ENCODE data around the gene KEAP1.
A peak's percentile ranks its signal among the peaks of the same experiment; 100 is the strongest.
"Not testable (repeated sequence)": the region's sequence is repeated elsewhere in the genome, so short reads cannot be mapped to it uniquely, and the experiment has no call there.

KEAP1 gene

DNA sequence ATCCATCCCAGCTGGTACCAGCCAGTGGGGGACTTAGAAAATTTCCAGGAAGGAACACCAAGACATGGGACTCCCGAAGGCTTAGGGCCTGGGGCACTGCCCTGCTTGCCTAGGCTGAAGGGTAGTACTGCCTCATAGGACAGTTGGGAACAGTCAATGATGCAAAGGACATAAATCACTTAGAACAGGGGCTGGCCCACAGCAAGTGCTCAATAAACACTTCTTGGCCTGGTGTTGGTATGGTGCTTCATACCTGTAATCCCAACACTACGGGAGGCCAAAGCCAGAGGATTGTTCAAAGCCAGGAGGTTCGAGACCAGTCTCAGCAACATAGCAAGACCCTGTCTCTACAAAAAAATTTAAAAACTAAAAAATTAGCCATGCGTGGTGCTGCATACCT lies 5.8 kb downstream of the KEAP1 start:
- DNase-seq (ENCODE audit: low spot score), result no peak

DNA sequence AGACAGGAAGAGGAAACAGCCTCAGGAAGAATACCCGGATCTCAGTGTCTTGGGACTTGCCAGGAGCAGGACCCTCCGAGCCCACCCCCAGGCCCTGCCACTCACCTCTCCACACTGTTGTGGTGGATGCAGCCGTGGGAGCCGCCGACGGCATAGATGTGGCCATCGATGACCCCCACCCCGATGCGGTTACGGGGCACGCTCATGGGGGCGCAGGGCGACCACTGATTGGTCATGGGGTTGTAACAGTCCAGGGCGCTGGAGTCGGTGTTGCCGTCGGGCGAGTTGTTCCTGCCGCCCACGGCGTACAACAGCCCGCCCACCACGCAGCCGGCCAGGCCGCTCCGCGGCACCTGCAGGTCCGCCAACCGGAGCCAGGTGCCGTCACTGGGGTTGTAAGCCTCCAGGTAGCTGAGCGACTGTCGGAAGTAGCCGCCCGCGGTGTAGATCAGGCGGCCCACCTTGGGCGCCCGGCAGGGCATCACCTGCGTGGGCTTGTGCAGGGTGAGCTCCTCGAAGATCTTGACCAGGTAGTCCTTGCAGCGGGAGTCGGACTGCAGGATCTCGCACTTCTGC lies 11.6 kb downstream of the KEAP1 start:
- no peak for DNase-seq (ENCODE audit: low spot score)

DNA sequence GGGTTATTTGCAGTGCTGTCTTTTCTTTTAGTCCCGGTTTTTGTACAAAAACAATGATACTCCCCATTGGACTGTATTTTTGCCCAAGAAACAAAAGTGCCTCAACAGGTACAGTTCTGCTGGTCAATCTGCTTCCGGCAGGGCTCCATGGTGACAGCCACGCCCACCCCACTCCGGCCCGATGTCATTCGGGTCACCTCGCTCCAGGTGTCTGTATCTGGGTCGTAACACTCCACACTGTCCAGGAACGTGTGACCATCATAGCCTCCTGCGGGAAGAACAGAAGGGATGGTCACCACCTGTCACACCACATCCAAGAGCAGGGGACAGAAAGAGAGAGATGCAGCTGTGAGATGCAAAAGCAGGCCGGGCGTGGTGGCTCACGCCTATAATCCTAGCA lies 16.6 kb downstream of the KEAP1 start:
- DNase-seq (ENCODE audit: low spot score), result no peak

DNA sequence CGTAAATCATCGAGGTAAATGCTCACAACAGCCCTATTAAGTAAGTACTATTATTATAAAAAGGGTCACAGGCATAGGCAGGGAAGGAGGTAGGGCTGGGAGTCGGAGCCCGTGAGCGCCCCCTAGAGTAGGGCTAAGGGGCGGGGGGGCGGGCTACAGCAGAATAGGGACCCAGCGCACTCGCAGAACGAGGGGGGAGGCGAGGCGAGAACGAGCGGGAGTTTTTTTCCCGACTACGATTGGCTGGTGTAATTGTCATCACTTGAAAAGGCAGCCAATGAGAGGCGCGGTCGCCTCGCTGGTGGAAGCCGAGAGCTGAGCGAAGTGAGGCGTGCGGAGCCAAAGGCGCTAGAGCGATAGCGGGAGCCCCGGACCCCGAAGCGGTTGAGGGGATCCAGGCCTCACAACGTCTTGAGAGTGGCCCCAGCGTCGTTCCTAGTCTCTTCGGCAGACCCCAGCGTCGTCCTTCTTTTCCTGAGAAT lies 24.2 kb downstream of the KEAP1 start:
- peak; percentile 91 for DNase-seq (ENCODE audit: low spot score)

DNA sequence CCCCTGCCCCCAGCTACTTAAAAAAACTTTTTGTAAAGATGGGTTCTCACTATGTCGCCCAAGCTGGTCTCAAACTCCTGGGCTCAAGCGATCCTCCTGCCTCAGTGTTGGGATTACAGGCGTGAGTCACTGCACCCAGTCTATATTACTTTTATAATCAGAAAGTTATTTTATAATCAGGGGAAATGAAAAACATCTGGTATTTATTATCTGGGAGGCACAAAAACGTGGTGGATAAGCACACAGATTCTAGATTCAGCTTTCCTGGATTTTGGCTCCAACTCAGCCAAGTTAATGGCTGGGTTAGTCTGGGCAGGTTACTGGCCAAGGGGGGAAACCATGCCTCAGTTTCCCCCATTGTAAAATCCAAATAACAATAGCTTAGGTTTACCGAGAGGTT lies 24.7 kb downstream of the KEAP1 start:
- no peak for DNase-seq (ENCODE audit: low spot score)

DNA sequence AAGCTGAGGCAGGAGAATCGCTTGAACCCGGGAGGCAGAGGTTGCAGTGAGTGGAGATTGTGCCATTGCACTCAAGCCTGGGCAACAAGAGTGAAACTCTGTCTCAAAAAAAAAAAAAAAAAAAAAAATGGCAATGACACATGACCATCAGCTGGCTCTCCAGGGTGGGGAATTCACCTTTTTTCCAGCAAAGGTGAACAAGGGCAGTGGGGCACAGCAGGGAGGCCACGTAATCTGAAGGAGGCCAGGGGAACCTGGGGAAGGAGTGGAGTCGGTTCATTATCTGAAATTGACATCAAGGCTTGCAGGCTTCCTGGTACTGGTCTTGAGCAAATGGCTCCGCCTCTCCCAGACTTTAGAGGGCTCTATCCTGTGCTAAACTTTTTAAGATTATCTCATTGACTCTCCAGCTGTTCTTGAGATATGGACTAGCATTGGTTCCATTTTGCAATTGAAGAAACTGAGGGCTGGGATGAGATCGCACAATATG lies 28.1 kb downstream of the KEAP1 start:
- DNase-seq (ENCODE audit: low spot score), result peak; percentile 14

DNA sequence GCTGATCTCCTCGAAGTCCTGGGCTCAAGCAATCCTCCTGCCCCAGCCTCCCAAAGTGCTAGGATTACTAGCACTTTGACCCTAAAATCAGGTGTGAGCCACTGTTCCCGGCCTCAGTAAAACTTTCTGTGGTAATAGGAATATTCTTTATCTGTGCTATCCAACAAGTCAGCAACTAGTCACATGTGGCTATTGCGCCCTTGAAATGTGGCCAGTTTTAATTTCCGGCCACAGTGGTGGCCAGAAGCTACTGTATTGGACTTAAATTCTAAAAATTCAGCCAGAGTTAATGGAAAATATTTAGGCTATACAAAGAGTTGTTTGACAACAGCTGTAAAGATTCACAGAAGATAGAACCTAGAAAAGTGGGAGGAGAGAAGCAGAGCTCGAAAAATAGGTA lies 30.0 kb downstream of the KEAP1 start:
- DNase-seq (ENCODE audit: low spot score), result no peak

DNA sequence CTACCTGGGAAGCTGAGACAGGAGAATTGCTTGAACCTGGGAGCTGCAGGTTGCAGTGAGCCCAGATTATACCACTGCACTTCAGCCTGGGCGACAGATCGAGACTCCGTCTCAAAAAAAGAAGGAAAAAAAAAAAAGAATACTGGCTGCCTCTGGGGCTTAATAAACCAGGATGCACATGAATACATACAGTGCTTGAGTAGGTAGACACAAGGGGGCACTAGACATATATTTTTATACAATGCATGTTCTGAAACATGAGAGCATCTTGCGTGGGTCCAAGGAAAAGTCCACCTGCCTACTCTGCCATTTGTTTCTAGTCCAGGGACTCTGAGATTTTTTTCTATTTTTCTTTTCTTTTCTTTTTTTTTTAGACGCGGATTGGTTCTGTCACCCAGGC lies 31.2 kb downstream of the KEAP1 start:
- DNase-seq (ENCODE audit: low spot score), result peak; percentile 62

DNA sequence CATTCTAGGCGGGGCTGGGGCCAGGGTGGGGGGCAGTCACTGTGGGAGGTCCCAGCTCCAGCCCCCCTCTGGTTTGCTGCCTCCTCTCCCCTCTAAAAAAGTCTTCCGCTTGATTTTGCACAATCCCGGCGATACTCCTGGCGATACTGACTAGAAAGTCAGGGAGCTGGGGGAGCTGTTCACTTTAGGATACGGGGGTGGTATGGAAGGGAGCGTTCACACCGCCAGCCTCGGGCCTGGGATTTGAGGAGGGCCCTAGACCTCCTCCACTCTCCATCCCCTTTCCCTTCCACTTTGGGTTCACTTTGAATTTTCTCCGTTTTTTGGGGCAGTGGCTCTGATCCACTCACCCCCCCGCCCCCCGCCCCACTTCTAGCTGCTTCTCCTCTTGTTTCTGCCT lies 35.0 kb downstream of the KEAP1 start:
- no peak for DNase-seq (ENCODE audit: low spot score)

DNA sequence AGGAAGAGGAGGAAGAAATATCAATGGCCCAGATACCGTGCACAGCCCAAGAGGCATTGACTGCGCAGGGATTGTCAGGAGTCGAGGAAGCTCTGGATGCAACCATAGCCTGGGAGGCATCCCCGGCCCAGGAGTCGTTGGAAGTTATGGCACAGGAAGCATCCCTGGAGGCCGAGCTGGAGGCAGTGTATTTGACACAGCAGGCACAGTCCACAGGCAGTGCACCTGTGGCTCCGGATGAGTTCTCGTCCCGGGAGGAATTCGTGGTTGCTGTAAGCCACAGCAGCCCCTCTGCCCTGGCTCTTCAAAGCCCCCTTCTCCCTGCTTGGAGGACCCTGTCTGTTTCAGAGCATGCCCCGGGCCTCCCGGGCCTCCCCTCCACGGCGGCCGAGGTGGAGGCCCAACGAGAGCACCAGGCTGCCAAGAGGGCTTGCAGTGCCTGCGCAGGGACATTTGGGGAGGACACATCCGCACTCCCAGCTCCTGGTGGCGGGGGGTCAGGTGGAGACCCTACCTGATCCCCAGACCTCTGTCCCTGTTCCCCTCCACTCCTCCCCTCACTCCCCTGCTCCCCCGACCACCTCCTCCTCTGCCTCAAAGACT lies 36.0 kb downstream of the KEAP1 start:
- DNase-seq (ENCODE audit: low spot score), result peak; percentile 22

DNA sequence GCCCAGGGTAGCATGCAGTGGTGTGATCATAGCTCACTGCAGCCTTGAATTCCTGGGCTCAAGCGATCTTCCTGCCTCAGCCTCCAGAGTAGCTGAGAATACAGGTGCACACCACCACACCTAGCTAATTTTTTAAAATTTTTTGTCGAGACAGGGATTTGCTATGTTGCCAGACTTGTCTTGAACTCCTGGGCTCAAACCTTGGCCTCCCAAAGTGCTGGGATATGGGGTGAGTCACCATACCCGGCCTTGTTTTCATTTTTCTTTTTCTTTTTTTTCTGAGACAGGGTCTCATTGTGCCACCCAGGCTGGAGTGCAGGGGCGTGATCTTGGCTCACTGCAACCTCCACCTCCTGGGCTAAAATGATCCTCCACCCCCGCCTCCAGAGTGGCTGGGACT lies 38.7 kb downstream of the KEAP1 start:
- DNase-seq (ENCODE audit: low spot score), result no peak

DNA sequence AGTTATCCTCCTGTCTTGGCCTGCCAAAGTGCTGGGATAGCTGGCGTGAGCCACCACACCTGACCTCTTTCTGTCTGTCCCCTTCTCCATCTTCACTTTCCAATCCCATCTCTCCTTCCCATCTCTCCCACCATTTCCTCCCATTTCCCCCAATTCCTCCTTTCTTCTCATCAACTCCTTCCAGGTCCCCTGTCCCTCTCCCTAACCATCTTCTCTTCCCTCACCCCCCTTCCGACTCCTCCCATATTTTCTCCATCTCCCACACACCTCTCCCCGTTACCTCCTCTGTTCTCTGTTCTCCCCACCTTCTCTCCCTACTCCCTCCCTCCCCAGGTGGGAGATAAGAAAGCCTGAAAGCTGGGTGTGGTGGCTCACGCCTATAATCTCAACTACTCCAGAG lies 40.6 kb downstream of the KEAP1 start:
- no peak for DNase-seq (ENCODE audit: low spot score)

DNA sequence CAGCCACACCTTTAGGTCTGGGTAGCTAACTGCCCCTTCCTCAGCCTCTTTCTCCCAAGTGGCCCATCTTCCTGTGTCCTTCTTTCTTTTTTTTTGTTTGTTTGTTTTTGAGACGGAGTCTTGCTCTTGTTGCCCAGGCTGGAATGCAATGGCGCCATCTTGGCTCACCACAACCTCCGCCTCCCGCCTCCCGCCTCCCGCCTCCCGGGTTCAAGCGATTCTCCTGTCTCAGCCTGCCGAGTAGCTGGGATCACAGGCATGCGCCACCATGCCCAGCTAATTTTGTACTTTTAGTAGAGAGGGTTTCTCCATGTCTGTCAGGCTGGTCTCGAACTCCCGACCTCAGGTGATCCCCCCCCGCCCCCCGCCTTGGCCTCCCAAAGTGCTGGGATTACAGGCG lies 41.1 kb downstream of the KEAP1 start:
- DNase-seq (ENCODE audit: low spot score), result not testable (repeated sequence)

DNA sequence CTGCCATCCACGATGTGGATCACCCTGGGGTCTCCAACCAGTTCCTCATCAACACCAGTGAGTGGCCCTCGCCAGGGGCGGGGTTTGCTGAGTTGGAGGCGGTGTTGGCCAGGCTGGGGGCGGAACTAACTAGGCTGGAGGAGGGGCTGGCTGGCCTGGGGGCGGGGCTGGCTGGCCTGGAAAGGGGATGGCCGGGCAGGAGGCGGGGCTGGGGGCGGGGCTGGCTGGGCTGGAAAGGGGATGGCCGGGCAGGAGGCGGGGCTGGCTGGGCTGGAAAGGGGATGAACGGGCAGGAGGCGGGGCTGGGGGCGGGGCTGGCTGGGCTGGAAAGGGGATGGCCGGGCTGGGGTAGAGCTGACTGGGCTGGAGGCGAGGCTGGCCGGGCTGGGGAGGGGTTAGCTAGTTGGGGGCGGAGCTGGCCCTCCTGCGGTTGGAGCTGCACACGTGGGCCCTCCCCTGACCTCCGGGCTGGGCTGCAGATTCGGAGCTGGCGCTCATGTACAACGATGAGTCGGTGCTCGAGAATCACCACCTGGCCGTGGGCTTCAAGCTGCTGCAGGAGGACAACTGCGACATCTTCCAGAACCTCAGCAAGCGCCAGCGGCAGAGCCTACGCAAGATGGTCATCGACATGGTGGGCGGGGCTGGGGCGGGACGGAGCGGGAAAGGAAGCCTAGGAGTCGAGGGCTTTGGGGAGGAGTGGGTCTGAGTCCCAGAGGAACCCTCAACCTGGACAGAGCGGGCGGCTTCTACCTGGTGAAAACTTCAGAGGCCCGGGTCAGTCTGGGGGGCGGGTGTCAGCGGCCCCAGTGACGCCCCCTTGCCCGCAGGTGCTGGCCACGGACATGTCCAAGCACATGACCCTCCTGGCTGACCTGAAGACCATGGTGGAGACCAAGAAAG lies 41.9 kb downstream of the KEAP1 start:
- DNase-seq (ENCODE audit: low spot score), result peak; percentile 95

DNA sequence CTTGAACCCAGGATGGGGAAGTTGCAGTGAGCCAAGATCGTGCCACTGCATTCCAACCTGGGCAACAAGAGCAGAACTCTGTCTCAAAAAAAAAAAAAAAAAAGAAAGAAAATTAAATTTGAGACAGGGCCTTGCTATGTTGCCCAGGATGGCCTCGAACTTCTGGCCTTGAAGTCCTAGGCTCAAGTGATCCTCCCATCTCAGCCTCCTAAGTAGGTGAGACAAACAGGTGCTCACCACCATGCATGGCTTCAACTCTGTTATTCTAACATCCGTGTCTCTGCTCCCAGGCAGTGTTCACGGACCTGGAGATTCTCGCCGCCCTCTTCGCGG lies 42.5 kb downstream of the KEAP1 start:
- DNase-seq (ENCODE audit: low spot score), result no peak

DNA sequence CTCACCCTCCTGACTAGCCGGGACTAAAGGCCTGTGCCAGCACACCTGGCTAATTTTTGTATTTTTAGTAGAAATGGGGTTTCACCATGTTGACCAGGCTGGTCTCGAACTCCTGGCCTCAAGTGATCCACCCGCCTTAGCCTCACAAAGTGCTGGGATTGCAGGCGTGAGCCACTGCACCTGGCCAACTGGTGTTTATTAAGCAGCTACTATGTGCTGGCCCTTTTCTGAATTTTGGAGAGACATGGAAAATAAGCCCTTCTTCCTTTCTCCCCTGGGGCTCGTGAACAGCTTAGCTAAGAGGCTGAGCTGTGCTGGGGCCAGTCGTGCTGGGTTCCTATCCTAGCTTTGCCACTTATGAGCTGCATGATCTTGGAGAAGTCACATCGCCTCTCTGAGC lies 44.4 kb downstream of the KEAP1 start:
- not testable (repeated sequence) for DNase-seq (ENCODE audit: low spot score)

DNA sequence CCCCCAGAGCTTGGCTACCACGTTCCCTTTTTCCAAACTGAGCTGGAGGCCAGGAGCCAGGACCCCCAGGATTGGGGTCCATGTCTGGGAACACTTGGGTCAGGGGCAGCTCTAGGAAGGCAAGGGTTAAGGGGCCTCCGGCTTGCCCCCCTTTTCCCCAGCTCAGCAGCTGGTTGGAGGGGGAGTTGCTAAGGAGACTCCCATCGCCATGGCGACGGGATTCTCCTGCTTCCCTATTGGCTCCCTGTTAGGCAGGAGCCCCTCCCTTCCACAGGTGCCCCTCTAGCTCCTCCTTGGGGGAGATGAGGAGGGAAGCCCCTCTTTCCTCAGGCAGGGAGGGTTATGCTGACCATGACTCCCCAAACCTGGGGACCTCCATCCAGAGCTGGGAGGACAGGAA lies 48.9 kb downstream of the KEAP1 start:
- peak; percentile 80 for DNase-seq (ENCODE audit: low spot score)

DNA sequence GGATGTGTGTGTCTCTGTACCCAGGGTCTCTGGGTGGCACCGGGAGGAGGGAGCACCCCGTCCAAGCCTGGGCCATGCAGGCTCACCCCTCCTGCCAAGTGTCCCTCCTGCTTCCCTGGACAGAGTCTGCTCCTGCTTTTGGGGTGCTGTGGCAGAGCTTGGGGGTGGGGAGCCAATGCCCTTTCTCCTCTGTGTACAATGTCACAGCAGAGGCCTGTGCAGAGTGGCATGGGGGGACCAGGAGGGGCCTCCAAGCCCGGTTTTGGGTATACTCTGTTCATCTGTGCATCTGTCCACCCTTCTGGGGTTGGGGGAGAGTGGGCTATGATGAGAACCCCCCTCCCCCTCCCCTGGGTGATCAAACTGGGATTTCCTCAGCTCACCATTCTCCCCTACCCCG lies 49.3 kb downstream of the KEAP1 start:
- no peak for DNase-seq (ENCODE audit: low spot score)

DNA sequence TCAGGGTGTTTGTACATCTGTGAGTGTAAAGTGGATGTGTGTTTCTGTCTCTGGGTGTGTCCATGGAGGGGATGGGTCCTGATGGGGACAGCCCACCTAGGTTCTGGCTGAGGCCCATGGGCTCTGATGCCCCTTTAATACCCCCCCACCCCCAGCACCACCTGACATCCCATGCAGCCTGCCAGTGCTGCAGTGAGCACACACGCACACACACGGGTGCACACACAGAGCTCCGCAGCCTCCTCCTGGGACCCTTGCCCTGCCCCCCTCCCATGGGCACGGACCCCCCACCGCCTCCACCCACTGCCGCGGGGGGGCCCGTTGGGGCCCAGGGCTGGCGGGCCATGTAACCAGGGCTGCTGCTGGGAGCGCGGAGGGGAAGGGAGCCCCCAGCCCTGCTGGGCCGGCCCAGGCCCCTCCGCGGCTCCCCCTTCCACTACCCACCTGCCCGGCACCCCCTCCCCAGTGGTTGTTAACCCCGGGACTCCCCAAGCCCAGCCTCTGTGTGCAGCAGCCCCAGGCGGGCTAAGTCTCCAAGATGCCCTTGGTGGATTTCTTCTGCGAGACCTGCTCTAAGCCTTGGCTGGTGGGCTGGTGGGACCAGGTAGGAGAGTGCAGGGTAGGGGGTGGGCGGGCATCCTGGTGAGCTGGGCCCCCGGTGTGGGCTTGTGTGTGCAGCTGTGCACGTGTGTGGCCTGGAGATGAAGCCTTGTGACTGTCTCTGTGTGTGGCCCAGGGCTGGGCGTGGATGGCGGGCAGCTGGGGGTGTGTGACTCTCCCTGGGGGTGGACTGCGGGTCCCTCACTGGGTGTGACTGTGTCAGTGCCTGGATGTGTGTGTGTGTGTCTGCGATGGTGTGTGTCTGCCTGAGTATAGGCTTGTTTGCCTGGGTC lies 50.2 kb downstream of the KEAP1 start:
- peak; percentile 30 for DNase-seq (ENCODE audit: low spot score)

DNA sequence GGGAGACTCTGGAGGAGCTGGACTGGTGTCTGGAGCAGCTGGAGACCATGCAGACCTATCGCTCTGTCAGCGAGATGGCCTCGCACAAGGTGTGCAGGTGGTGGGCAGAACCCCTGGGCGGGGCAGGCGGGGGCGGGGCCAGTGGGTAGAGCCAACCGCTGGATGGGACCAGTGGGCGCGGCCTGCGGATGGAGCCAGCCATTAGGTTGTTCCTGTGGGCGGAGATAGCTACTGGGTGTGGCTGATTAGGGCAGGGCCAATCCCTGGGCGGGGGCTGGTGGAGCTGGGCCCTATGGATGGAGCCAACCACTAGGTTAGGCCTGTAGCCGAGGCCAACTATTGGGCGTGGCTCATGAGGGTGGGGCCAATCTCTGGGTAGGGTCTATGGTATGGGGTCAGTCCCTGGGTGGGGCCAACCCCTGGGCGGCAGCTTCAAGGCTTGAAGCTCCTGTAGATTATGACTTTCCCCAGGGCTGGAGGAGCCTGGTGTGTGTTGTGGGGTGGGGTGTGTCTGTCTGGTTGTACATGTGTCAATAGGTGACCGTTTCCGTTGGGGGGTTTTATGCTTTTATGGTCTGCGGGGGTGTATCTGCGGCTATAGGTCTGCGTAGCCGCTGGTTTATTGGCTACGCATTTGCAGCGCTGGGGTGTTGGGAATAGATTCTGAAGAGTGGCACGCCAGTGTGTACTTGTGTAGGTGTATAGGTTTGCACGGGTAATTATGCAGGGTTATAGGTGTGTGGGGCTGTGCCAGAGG lies 52.1 kb downstream of the KEAP1 start:
- peak; percentile 75 for DNase-seq (ENCODE audit: low spot score)

DNA sequence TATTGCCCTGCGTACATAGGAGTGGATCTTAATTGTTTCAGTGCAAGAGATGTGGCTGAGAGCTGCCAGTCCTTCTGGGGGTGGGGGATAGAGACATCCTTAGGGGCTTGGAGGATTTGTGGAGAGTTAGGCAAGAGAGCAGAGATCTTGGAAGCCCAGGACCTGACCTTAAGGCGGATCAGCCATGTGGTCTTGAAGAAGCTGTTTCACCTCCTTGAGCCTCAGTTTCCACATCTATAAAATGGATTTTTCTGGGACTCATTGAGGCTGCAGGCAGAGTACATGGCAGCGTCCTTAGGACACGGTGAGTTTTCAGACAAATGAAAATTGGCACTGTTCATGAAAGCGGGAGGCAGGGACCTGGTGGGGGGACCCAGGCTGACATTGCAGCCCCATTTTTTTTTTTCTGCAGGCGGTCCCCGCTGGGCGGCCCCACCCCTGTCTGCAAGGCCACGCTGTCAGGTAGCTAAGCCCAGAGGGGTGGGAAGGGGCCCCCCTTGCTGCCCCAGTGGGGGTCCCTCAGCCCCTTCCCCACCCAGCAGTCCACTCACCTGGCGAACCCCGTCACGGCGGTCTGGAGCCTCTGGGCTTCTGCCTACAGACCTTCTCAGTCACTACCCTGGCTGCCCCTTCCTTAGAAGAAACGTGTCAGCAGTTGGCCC lies 52.8 kb downstream of the KEAP1 start:
- DNase-seq (ENCODE audit: low spot score), result peak; percentile 18

Measured in D341Med (cell line).